Measurements from ENCODE around the gene PTGFRN. TPM values are rescaled to one million over a fixed set of nuclear protein-coding genes. Genes with fewer than 3 reads are reported as not detected.

Gene PTGFRN
- polyA plus RNA-seq, 1 donor from 2014 or later, result 20.1 TPM

- no peaks in the 10 kb centered on the region for H3F3A ChIP-seq (ENCODE audit: insufficient read depth, low read length, poor library complexity, severe bottlenecking)
- no peaks in the 10 kb centered on the region for H3K27me3 ChIP-seq (ENCODE audit: insufficient read depth, low read depth, low read length)
- H3K9me3 ChIP-seq (ENCODE audit: low read length), result no peaks in the 10 kb centered on the region
- H4K20me1 ChIP-seq (ENCODE audit: insufficient read depth), result no peaks in the 10 kb centered on the region
- H3K79me2 ChIP-seq (replicated peaks; ENCODE audit: insufficient read depth, low read length), result peaks cover 8% of the 10 kb centered on the region
- no peak overlapping the region for H2AFZ ChIP-seq (ENCODE audit: low read depth, low read length)
- no peak overlapping the region for H3K4me3 ChIP-seq (ENCODE audit: low read length)
- no peak overlapping the region for H3K27ac ChIP-seq (ENCODE audit: low read length)
- no peaks in the 10 kb centered on the region for H3K36me3 ChIP-seq (ENCODE audit: insufficient read depth, low read length)
- no peak overlapping the region for H3K9ac ChIP-seq (ENCODE audit: low read length)
- TF ChIP-seq MXI1 (conservative IDR thresholded peaks at IDR 0.05; ENCODE audit: poor library complexity, severe bottlenecking) (no peak), EP300 (conservative IDR thresholded peaks at IDR 0.05; ENCODE audit: poor library complexity, severe bottlenecking) (no peak), CTCF (IDR thresholded peaks at IDR 0.05; ENCODE audit: poor library complexity, severe bottlenecking) (no peak), REST (IDR thresholded peaks at IDR 0.05; ENCODE audit: borderline replicate concordance) (no peak), POLR2AphosphoS5 (IDR thresholded peaks at IDR 0.05) (no peak), EZH2 (IDR thresholded peaks at IDR 0.05; ENCODE audit: borderline replicate concordance, insufficient read depth, low read length, poor library complexity, severe bottlenecking) (no peak), RAD21 (conservative IDR thresholded peaks at IDR 0.05) (no peak), TAF1 (IDR thresholded peaks at IDR 0.05; ENCODE audit: low read depth) (no peak), SMC3 (conservative IDR thresholded peaks at IDR 0.05; ENCODE audit: poor library complexity) (no peak)
- H3K4me2 ChIP-seq (ENCODE audit: low read length), result no peak overlapping the region
- no peaks in the 10 kb centered on the region for H3K9me2 ChIP-seq (ENCODE audit: insufficient read depth, low read length)
Measured at GRCh38 chr1:116908266-116908665, 1.4 kb upstream of the PTGFRN start.

GRCh38 chr1:116908820-116909511 lies 750 bp upstream of the PTGFRN start:
- peak overlapping the region; percentile 58 for H3K4me2 ChIP-seq (ENCODE audit: low read length)
- TF ChIP-seq EP300 (conservative IDR thresholded peaks at IDR 0.05; ENCODE audit: poor library complexity, severe bottlenecking) (no peak), TAF1 (IDR thresholded peaks at IDR 0.05; ENCODE audit: low read depth) (no peak), REST (IDR thresholded peaks at IDR 0.05; ENCODE audit: borderline replicate concordance) (no peak), RAD21 (conservative IDR thresholded peaks at IDR 0.05) (no peak), EZH2 (IDR thresholded peaks at IDR 0.05; ENCODE audit: borderline replicate concordance, insufficient read depth, low read length, poor library complexity, severe bottlenecking) (no peak), CTCF (IDR thresholded peaks at IDR 0.05; ENCODE audit: poor library complexity, severe bottlenecking) (no peak), SMC3 (conservative IDR thresholded peaks at IDR 0.05; ENCODE audit: poor library complexity) (no peak), POLR2AphosphoS5 (IDR thresholded peaks at IDR 0.05) (no peak), MXI1 (conservative IDR thresholded peaks at IDR 0.05; ENCODE audit: poor library complexity, severe bottlenecking) (no peak)
- no peaks in the 10 kb centered on the region for H3K36me3 ChIP-seq (ENCODE audit: insufficient read depth, low read length)
- peak overlapping the region; percentile 84 for H3K4me3 ChIP-seq (ENCODE audit: low read length)
- no peaks in the 10 kb centered on the region for H3K9me2 ChIP-seq (ENCODE audit: insufficient read depth, low read length)
- peak overlapping the region; percentile 74 for H3K9ac ChIP-seq (ENCODE audit: low read length)
- no peak overlapping the region for H2AFZ ChIP-seq (ENCODE audit: low read depth, low read length)
- peaks cover 14% of the 10 kb centered on the region for H3K79me2 ChIP-seq (replicated peaks; ENCODE audit: insufficient read depth, low read length)
- no peaks in the 10 kb centered on the region for H3K27me3 ChIP-seq (ENCODE audit: insufficient read depth, low read depth, low read length)
- H3K9me3 ChIP-seq (ENCODE audit: low read length), result no peaks in the 10 kb centered on the region
- H3K27ac ChIP-seq (ENCODE audit: low read length), result no peak overlapping the region
- no peaks in the 10 kb centered on the region for H3F3A ChIP-seq (ENCODE audit: insufficient read depth, low read length, poor library complexity, severe bottlenecking)
- H4K20me1 ChIP-seq (ENCODE audit: insufficient read depth), result no peaks in the 10 kb centered on the region
